PC-9 (cell line): ENCODE results near the gene EGF.

Source experiments
- EZH2 ChIP-seq: fragments of 200-600 bp; sonication (generic); IDR thresholded peaks from 2 replicates; pipeline ENCODE4 v1.8.0; 2017; ENCODE audit warnings: antibody characterized with exemption, low read depth
- TF ChIP-seq, protein P1 (sequence below): fragments of 200-600 bp; sonication (generic); conservative IDR thresholded peaks from 2 replicates; pipeline ENCODE4 v1.6.1; 2017; ENCODE audit warnings: mixed run types, antibody characterized with exemption, mild to moderate bottlenecking, moderate library complexity

DNA sequence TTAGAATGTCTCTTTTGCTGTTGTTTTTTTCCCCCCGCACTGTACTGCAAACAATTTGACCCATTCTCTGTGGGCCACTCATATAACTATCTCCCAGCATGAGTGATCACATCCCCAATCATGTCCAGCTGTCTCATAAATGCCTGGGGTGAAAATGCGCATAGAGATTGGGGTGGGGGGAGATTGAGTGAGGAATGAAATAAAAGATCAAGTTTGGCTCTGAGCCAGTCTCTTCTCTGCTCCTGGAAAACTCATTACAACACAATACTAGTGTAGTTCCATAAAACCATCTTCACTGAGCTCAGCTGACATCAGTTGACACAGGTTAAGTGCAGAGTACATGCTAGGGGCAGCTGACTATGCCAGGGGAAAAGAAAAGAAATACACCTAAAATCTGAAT is 96.9 kb downstream of the EGF start:
- TF ChIP-seq, protein P1, sequence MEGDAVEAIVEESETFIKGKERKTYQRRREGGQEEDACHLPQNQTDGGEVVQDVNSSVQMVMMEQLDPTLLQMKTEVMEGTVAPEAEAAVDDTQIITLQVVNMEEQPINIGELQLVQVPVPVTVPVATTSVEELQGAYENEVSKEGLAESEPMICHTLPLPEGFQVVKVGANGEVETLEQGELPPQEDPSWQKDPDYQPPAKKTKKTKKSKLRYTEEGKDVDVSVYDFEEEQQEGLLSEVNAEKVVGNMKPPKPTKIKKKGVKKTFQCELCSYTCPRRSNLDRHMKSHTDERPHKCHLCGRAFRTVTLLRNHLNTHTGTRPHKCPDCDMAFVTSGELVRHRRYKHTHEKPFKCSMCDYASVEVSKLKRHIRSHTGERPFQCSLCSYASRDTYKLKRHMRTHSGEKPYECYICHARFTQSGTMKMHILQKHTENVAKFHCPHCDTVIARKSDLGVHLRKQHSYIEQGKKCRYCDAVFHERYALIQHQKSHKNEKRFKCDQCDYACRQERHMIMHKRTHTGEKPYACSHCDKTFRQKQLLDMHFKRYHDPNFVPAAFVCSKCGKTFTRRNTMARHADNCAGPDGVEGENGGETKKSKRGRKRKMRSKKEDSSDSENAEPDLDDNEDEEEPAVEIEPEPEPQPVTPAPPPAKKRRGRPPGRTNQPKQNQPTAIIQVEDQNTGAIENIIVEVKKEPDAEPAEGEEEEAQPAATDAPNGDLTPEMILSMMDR: no peak
- no peak for TF ChIP-seq EZH2
